Measurements from ENCODE around the gene UBE2J2. TPM values are rescaled to one million over a fixed set of nuclear protein-coding genes. Genes with fewer than 3 reads are reported as not detected.

UBE2J2 gene
- total RNA-seq, 1 donor from 2014 or later = 65.1 TPM

- Histone ChIP-seq H3K27me3 (ENCODE audit: control insufficient read depth, insufficient read depth, low read length) (peaks cover 43% of the 10 kb centered on the region), H3K36me3 (ENCODE audit: control insufficient read depth, insufficient read depth, low read length) (no peaks in the 10 kb centered on the region), H3K4me3 (ENCODE audit: low read depth, low read length) (no peak within 1 kb of the TSS)
- no peak for TF ChIP-seq CTCF (IDR thresholded peaks at IDR 0.05; ENCODE audit: insufficient read depth, low read length, poor library complexity, severe bottlenecking)
- DNase-seq (ENCODE audit: low read depth) = no peak
Measured at GRCh38 chr1:1246577-1247340, 26.9 kb downstream of the UBE2J2 start, which contains the start of gene C1QTNF12. TSS of gene C1QTNF12 (minus strand) at chr1:1246722. CDS start at chr1:1246690, 32 bp downstream.

- Histone ChIP-seq H3K27me3 (ENCODE audit: control insufficient read depth, insufficient read depth, low read length) (peaks cover 47% of the 10 kb centered on the region), H3K4me3 (ENCODE audit: low read depth, low read length) (no peak overlapping the region), H3K36me3 (ENCODE audit: control insufficient read depth, insufficient read depth, low read length) (no peaks in the 10 kb centered on the region)
- DNase-seq (ENCODE audit: low read depth) = no peak
- no peak for TF ChIP-seq CTCF (IDR thresholded peaks at IDR 0.05; ENCODE audit: insufficient read depth, low read length, poor library complexity, severe bottlenecking)
Measured at GRCh38 chr1:1245817-1246576, 27.7 kb downstream of the UBE2J2 start.

- DNase-seq (ENCODE audit: low read depth) = no peak
- H3K36me3 ChIP-seq (ENCODE audit: control insufficient read depth, insufficient read depth, low read length) = no peaks in the 10 kb centered on the region
- peaks cover 51% of the 10 kb centered on the region for H3K27me3 ChIP-seq (ENCODE audit: control insufficient read depth, insufficient read depth, low read length)
- TF ChIP-seq CTCF (IDR thresholded peaks at IDR 0.05; ENCODE audit: insufficient read depth, low read length, poor library complexity, severe bottlenecking) = no peak
- no peak overlapping the region for H3K4me3 ChIP-seq (ENCODE audit: low read depth, low read length)
Measured at GRCh38 chr1:1245178-1245816, 28.4 kb downstream of the UBE2J2 start.

GRCh38 chr1:1244192-1244811 lies 29.4 kb downstream of the UBE2J2 start:
- Histone ChIP-seq H3K4me3 (ENCODE audit: low read depth, low read length) (no peak overlapping the region), H3K36me3 (ENCODE audit: control insufficient read depth, insufficient read depth, low read length) (no peaks in the 10 kb centered on the region), H3K27me3 (ENCODE audit: control insufficient read depth, insufficient read depth, low read length) (peaks cover 61% of the 10 kb centered on the region)
- DNase-seq (ENCODE audit: low read depth) = no peak
- no peak for TF ChIP-seq CTCF (IDR thresholded peaks at IDR 0.05; ENCODE audit: insufficient read depth, low read length, poor library complexity, severe bottlenecking)

GRCh38 chr1:1243807-1244191 lies 29.9 kb downstream of the UBE2J2 start:
- DNase-seq (ENCODE audit: low read depth) = no peak

More at GRCh38 chr1:1243807-1244191, 29.9 kb downstream of the UBE2J2 start:
- TF ChIP-seq CTCF (IDR thresholded peaks at IDR 0.05; ENCODE audit: insufficient read depth, low read length, poor library complexity, severe bottlenecking) = no peak
- Histone ChIP-seq H3K27me3 (ENCODE audit: control insufficient read depth, insufficient read depth, low read length) (peaks cover 63% of the 10 kb centered on the region), H3K4me3 (ENCODE audit: low read depth, low read length) (no peak overlapping the region), H3K36me3 (ENCODE audit: control insufficient read depth, insufficient read depth, low read length) (no peaks in the 10 kb centered on the region)

Data from kidney epithelial cell (primary cell).